ENCODE measurements around the gene IFNA6. TPM values are rescaled to one million over a fixed set of nuclear protein-coding genes. Genes with fewer than 3 reads are reported as not detected.

IFNA6 gene
- total RNA-seq, 1 donor from 2014 or later = not detected

GRCh38 chr9:21314152-21314551 lies 36.5 kb downstream of the IFNA6 start:
- DNase-seq (ENCODE audit: low spot score in 2 of 2) = no peak
- Histone ChIP-seq H3K27ac (no peak overlapping the region), H3K4me1 (peaks cover 0 to 3% of the 10 kb centered on the region in 2 donors), H3K36me3 (no peaks in the 10 kb centered on the region), H3K9me3 (no peaks in the 10 kb centered on the region), H3K27me3 (no peaks in the 10 kb centered on the region), H3K4me3 (no peak overlapping the region)
- intact Hi-C loops (cut with DNase I) = no loop called here
- no peak for TF ChIP-seq CTCF (IDR thresholded peaks at IDR 0.05)

DNA sequence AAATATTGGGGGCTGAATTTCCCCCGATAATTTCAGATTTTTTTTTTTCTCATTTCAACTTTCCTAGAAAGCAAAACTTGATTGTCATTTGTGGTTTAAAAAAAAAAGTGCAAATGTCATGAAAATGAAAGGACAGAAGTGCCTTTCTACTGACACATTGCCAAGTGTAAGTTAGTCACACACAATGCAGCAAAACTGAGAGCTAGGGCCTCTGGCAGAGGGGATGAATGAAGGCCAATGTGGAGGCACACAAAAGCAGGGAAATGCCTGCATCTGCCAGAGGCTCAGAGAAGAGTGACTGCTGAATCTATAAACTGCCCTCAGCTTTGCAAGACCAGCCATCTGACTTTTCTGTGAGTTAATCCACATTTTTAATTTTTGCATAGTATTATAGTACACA lies 38.8 kb downstream of the IFNA6 start:
- no peak for TF ChIP-seq CTCF (IDR thresholded peaks at IDR 0.05)
- no peak for DNase-seq (ENCODE audit: low spot score in 2 of 2)
- Histone ChIP-seq H3K27ac (no peak overlapping the region), H3K4me3 (no peak overlapping the region), H3K9me3 (no peaks in the 10 kb centered on the region), H3K36me3 (no peaks in the 10 kb centered on the region), H3K4me1 (no peaks in the 10 kb centered on the region), H3K27me3 (no peaks in the 10 kb centered on the region)
- intact Hi-C loops (cut with DNase I) = no loop called here

GRCh38 chr9:21305213-21305612 lies 45.5 kb downstream of the IFNA6 start, which contains the start of gene IFNA5:
Gene IFNA5, minus strand, starts transcription at chr9:21305313. Its CDS starts 57 bp downstream, at chr9:21305256.
- DNase-seq (ENCODE audit: low spot score in 2 of 2) = no peak
- intact Hi-C loops (cut with DNase I) = no loop called here

More at GRCh38 chr9:21305213-21305612, 45.5 kb downstream of the IFNA6 start, which contains the start of gene IFNA5:
- TF ChIP-seq CTCF (IDR thresholded peaks at IDR 0.05) = no peak
- peaks cover 0 to 4% of the 10 kb centered on the region in 2 donors for H3K9me3 ChIP-seq
- H3K27me3 ChIP-seq = no peaks in the 10 kb centered on the region
- no peak within 1 kb of the TSS for H3K27ac ChIP-seq
- H3K4me1 ChIP-seq = no peaks in the 10 kb centered on the region
- no peaks in the 10 kb centered on the region for H3K36me3 ChIP-seq
- no peak within 1 kb of the TSS for H3K4me3 ChIP-seq

Other genes starting within 250 kb of the IFNA6 start
- gene IFNW1, start 209.1 kb downstream of the IFNA6 start, total RNA-seq = not detected
- gene IFNA21, start 184.2 kb downstream of the IFNA6 start, total RNA-seq = not detected
- gene IFNA4, start 163.3 kb downstream of the IFNA6 start, total RNA-seq = not detected
- gene IFNA7, start 148.7 kb downstream of the IFNA6 start, total RNA-seq = not detected
- not detected for gene IFNA10, start 143.7 kb downstream of the IFNA6 start, total RNA-seq
- not detected for gene IFNA16, start 133.6 kb downstream of the IFNA6 start, total RNA-seq
- not detected for gene IFNA17, start 122.7 kb downstream of the IFNA6 start, total RNA-seq
- not detected for gene IFNA14, start 110.9 kb downstream of the IFNA6 start, total RNA-seq
- gene IFNA5, start 45.6 kb downstream of the IFNA6 start, total RNA-seq = 4.0 TPM
- 6.4 TPM for gene KLHL9, start 15.5 kb downstream of the IFNA6 start, total RNA-seq
- gene IFNA13, start 17.2 kb upstream of the IFNA6 start, total RNA-seq = not detected
- gene IFNA2, start 34.5 kb upstream of the IFNA6 start, total RNA-seq = not detected
- gene IFNA8, start 58.2 kb upstream of the IFNA6 start, total RNA-seq = not detected
- gene IFNA1, start 89.6 kb upstream of the IFNA6 start, total RNA-seq = not detected
- gene IFNE, start 131.4 kb upstream of the IFNA6 start, total RNA-seq = not detected